GM12878 (cell line): ENCODE results near the gene SNX10. TPM values are rescaled to one million over a fixed set of nuclear protein-coding genes. Genes with fewer than 3 reads are reported as not detected.

Source experiments
- ATAC-seq: fragments of 200-7000 bp; cut with Tn5 transposase; 3 replicates; pipeline ENCODE4 v1.9.1; 2020; ENCODE audit warnings: mild to moderate bottlenecking, moderate library complexity
- BruUV-seq: library from RNA; stranded (reverse); fragments of 400-500 nt; replicated peaks from 2 replicates; lab custom pipeline; 2021; lab: Mats Ljungman, UMichigan
- CTCF ChIA-PET: fragments of 300-600 bp; sonication (Branson Sonifier 250); formaldehyde crosslinking; extraction: SDS; loops from one replicate; lab custom pipeline; 2021; ENCODE audit warnings: inconsistent platforms; lab: Yijun Ruan, JAX
- POLR2A ChIA-PET: fragments of 350-600 bp; formaldehyde crosslinking; extraction: SDS; loops from one replicate; lab custom pipeline; 2021; ENCODE audit warnings: inconsistent platforms; lab: Charles Lee
- RAD21 ChIA-PET: fragments of 300-600 bp; sonication (Branson Sonifier 250); formaldehyde crosslinking; loops from one replicate; lab custom pipeline; 2023; ENCODE audit warnings: antibody characterized with exemption; ENCODE audit not compliant: unreplicated experiment; lab: Charles Lee
- SMC1A ChIA-PET: fragments of 300-600 bp; sonication (Branson Sonifier 250); formaldehyde crosslinking; loops from one replicate; lab custom pipeline; 2023; ENCODE audit not compliant: unreplicated experiment, uncharacterized antibody; lab: Charles Lee
- DNase-seq: peaks from one replicate; pipeline ENCODE4 v3.0.0-alpha.2; 2011; ENCODE audit warnings: low read depth, low spot score
- FAIRE-seq: peaks from 3 replicates; lab custom pipeline; 2011; peaks lifted over from hg19 to GRCh38; lab: Jason Lieb, UNC
- H2AFZ ChIP-seq: 2 replicates; pipeline ENCODE4 v1.6.0; 2011; ENCODE audit warnings: low read depth, low read length, control low read depth; ENCODE audit not compliant: control insufficient read depth
- H3K27ac ChIP-seq: 2 replicates; pipeline ENCODE4 v1.5.1; 2011; ENCODE audit warnings: control low read depth; ENCODE audit not compliant: control insufficient read depth, insufficient read depth
- H3K27me3 ChIP-seq, 2 experiments: replicated peaks in 1 of 2; 2 replicates each; pipeline versions ENCODE4 v1.6.0 to v1.6.1; 2011; ENCODE audit warnings: low read length in 1 of 2; ENCODE audit not compliant: control insufficient read depth in 2 of 2, insufficient read depth in 2 of 2
- H3K36me3 ChIP-seq, 2 experiments: 2 replicates each; pipeline ENCODE4 v1.5.1; 2011; ENCODE audit warnings: low read length in 1 of 2; ENCODE audit not compliant: control insufficient read depth in 2 of 2, insufficient read depth in 2 of 2
- H3K4me1 ChIP-seq: 2 replicates; pipeline ENCODE4 v1.6.1; 2011; ENCODE audit warnings: mild to moderate bottlenecking, low read length, moderate library complexity, mixed read lengths; ENCODE audit not compliant: control insufficient read depth, insufficient read depth
- H3K4me2 ChIP-seq: 2 replicates; pipeline ENCODE4 v1.6.0; 2011; ENCODE audit warnings: control low read depth; ENCODE audit not compliant: control insufficient read depth, insufficient read depth
- H3K4me3 ChIP-seq: fragments of 200-600 bp; sonication (generic); 2 replicates; pipeline ENCODE4 v1.5.1; 2016
- H3K79me2 ChIP-seq: 2 replicates; pipeline ENCODE4 v1.6.0; 2011; ENCODE audit warnings: low read length; ENCODE audit not compliant: control insufficient read depth, insufficient read depth
- H3K9ac ChIP-seq: 2 replicates; pipeline ENCODE4 v1.8.0; 2011; ENCODE audit warnings: low read length, control low read depth, mixed read lengths; ENCODE audit not compliant: control insufficient read depth, insufficient read depth
- H3K9me3 ChIP-seq: replicated peaks from 3 replicates; pipeline ENCODE4 v1.5.1; 2011; ENCODE audit warnings: mild to moderate bottlenecking, low read length; ENCODE audit not compliant: control insufficient read depth, insufficient read depth
- H4K20me1 ChIP-seq: 2 replicates; pipeline ENCODE4 v1.6.0; 2011; ENCODE audit not compliant: control insufficient read depth, insufficient read depth
- CEBPB ChIP-seq, 2 experiments: fragments of 150-350 bp in 1 of 2; IDR thresholded peaks; 2 replicates each; pipeline ENCODE4 v1.6.1; 2012 to 2014; ENCODE audit warnings: low read depth in 2 of 2, low read length in 2 of 2, borderline replicate concordance in 1 of 2, inconsistent platforms in 1 of 2
- EED ChIP-seq: sonication (generic); IDR thresholded peaks from 2 replicates; pipeline ENCODE4 v1.6.1; 2016; ENCODE audit warnings: antibody characterized with exemption, low read depth
- HDAC2 ChIP-seq: fragments of 200-600 bp; sonication (generic); IDR thresholded peaks from 2 replicates; pipeline ENCODE4 v1.6.1; 2017
- IRF5 ChIP-seq: fragments of 450-650 bp; IDR thresholded peaks from 2 replicates; pipeline ENCODE4 v1.6.1; 2017; ENCODE audit warnings: borderline replicate concordance
- KDM1A ChIP-seq: fragments of 200-600 bp; sonication (generic); IDR thresholded peaks from 2 replicates; pipeline ENCODE4 v1.6.1; 2016; ENCODE audit warnings: borderline replicate concordance
- KLF5 ChIP-seq: fragments of 450-650 bp; IDR thresholded peaks from 2 replicates; pipeline ENCODE4 v1.6.1; 2014; ENCODE audit warnings: mild to moderate bottlenecking; ENCODE audit not compliant: partially characterized antibody
- MXI1 ChIP-seq: fragments of 150-350 bp; IDR thresholded peaks from 2 replicates; pipeline ENCODE4 v1.6.1; 2011; ENCODE audit warnings: low read depth, mild to moderate bottlenecking, inconsistent platforms, low read length, improper control_type of control experiment
- NR2F1 ChIP-seq: fragments of 450-650 bp; conservative IDR thresholded peaks from 2 replicates; pipeline ENCODE4 v1.6.1; 2017; ENCODE audit warnings: mild to moderate bottlenecking
- REST ChIP-seq: IDR thresholded peaks from 2 replicates; pipeline ENCODE4 v1.6.1; 2012; ENCODE audit warnings: mild to moderate bottlenecking, low read depth, low read length
- SMC3 ChIP-seq: IDR thresholded peaks from 2 replicates; pipeline ENCODE4 v1.6.1; 2011; ENCODE audit warnings: low read length, improper control_type of control experiment, borderline replicate concordance
- TCF12 ChIP-seq: IDR thresholded peaks from 2 replicates; pipeline ENCODE4 v1.6.1; 2011; ENCODE audit warnings: low read depth, mild to moderate bottlenecking, low read length
- TCF3 ChIP-seq: IDR thresholded peaks from 2 replicates; pipeline ENCODE4 v1.6.1; 2012; ENCODE audit warnings: low read depth, mild to moderate bottlenecking, low read length, borderline replicate concordance; ENCODE audit not compliant: insufficient read depth
- whole genome bisulfite sequencing: methylation state at CpG from one replicate; pipeline ENCODE4 v1.1.6; 2016; ENCODE audit warnings: low lambda C conversion rate; ENCODE audit not compliant: insufficient replicate concordance, insufficient coverage; ENCODE audit errors: missing lambda C conversion rate; 5-methylcytosine and 5-hydroxymethylcytosine counted together
- in situ Hi-C: fragments of 300-500 bp; cut with MboI; formaldehyde crosslinking; loops from 9 replicates; pipeline ENCODE4 v1.14.3; 2018; ENCODE audit warnings: mixed read lengths
- intact Hi-C: fragments of 100-400 bp; cut with micrococcal nuclease; formaldehyde crosslinking; loops from one replicate; pipeline ENCODE4 v1.14.2; 2022; ENCODE audit not compliant: unreplicated experiment
- polyA plus RNA-seq, 11 experiments: library from polyadenylated mRNA; depleted of rRNA in 4 of 11; unstranded in 6 of 11; stranded (reverse) in 5 of 11; fragments of >200 nt; fragmentation: Nextera tagmentation in 4 of 11; fragmentation: Illumina TruSeq in 1 of 11; extraction: Ambion mirVana in 4 of 11; extraction: Trizol in 1 of 11; gene quantifications; 1 replicate in 1 of 11; 2 replicates in 10 of 11; pipeline versions ENCODE4 v1.2.1 to v1.2.3, GENCODE V29; 2011 to 2016; ENCODE audit warnings: inconsistent platforms in 2 of 11, missing spikeins in 2 of 11, low read depth in 1 of 11
- total RNA-seq, 4 experiments: library from RNA; depleted of rRNA in 3 of 4; stranded (reverse); fragments of >200 nt in 3 of 4; fragmentation: Illumina TruSeq in 1 of 4; extraction: Trizol in 1 of 4; gene quantifications; 2 replicates each; pipeline versions ENCODE4 v1.2.1 to v1.2.3, GENCODE V29; 2013 to 2021

SNX10 gene
- total and polyA plus RNA-seq, 10 of the 15 experiments (the other 5 are each of a cell fraction or from before 2014, with no cell fraction given) = 22.0 to 56.2 (median 30.1) TPM

GRCh38 chr7:26309089-26309488 lies 17.4 kb downstream of the SNX10 start:
- CTCF ChIA-PET = interaction anchor here (1.4 kb wide), 1 partner anchor 14 kb away, joined by 4 read pairs; no protein-coding TSS in a partner anchor
- Histone ChIP-seq H3K36me3 (peaks cover 0 to 9% of the 10 kb centered on the region in 2 experiments; a peak in 1 of 4 replicates), H3K9me3 (no peaks in the 10 kb centered on the region), H3K4me1 (peaks cover 4% of the 10 kb centered on the region; the same call in 1 of the 2 replicates), H3K9ac (no peak overlapping the region), H3K27me3 (no peaks in the 10 kb centered on the region), H3K4me3 (no peak overlapping the region), H3K4me2 (no peak overlapping the region), H3K27ac (no peak overlapping the region), H4K20me1 (no peaks in the 10 kb centered on the region), H3K79me2 (no peaks in the 10 kb centered on the region), H2AFZ (no peak overlapping the region)
- ATAC-seq = no peak
- BruUV-seq = no TSS peak
- DNase-seq = no peak
- in situ Hi-C loops (no loop called here), intact Hi-C loops (no loop called here)
- FAIRE-seq = no peak
- WGBS = over 99% methylated on average over 5 of the region's 5 CpGs
- TF ChIP-seq NR2F1 (no peak), KLF5 (no peak), KDM1A (no peak), TCF12 (no peak), CEBPB (IDR thresholded peaks at IDR 0.05; ENCODE audit: borderline replicate concordance in 1 of 2, low read depth in 2 of 2, low read length in 2 of 2) (no peak), TCF3 (no peak), IRF5 (no peak), EED (no peak), HDAC2 (no peak), SMC3 (no peak), REST (no peak), MXI1 (no peak)
- POLR2A ChIA-PET = no interaction called here
- SMC1A ChIA-PET = interaction anchor here (0.7 kb wide), 1 partner anchor 247 kb away, joined by 3 read pairs; no protein-coding TSS in a partner anchor
- RAD21 ChIA-PET = no interaction called here
